ENCODE results near the gene PCSK7. TPM values are rescaled to one million over a fixed set of nuclear protein-coding genes. Genes with fewer than 3 reads are reported as not detected.

PCSK7 gene
- total RNA-seq, 1 experiment from 2014 or later = 30.0 TPM

- no peak for TF ChIP-seq REST (IDR thresholded peaks at IDR 0.05; ENCODE audit: low read depth)
Observed at GRCh38 chr11:117193130-117194020, 38.5 kb downstream of the PCSK7 start (continued).

- no peaks in the 10 kb centered on the region for H3K9me2 ChIP-seq (ENCODE audit: insufficient read depth)
- H3K36me3 ChIP-seq (ENCODE audit: control insufficient read depth in 1 of 2, insufficient read depth in 2 of 2, low read length in 2 of 2) = peaks cover 3 to 7% of the 10 kb centered on the region in 2 experiments; a peak in 1 of 4 replicates
- no peaks in the 10 kb centered on the region for H4K20me1 ChIP-seq (ENCODE audit: insufficient read depth)
- H3K9me3 ChIP-seq (ENCODE audit: control insufficient read depth in 1 of 2, insufficient read depth in 1 of 2, low read depth in 1 of 2, low read length in 2 of 2) = no peaks in the 10 kb centered on the region
- intact Hi-C loops (cut with micrococcal nuclease) = no loop called here
- ChIA-PET CTCF (interaction anchor here (0.6 kb wide), 1 partner anchor 53 kb away, joined by 4 read pairs; no protein-coding TSS in a partner anchor), POLR2A (no interaction called here), RAD21 (ENCODE audit: low non-redundant PET in 1 of 2, low total read pairs in 2 of 2, uncharacterized antibody in 2 of 2, unreplicated experiment in 2 of 2) (no interaction called here)
- H3K9ac ChIP-seq (ENCODE audit: low read length) = no peak overlapping the region
- H3K27me3 ChIP-seq (ENCODE audit: insufficient read depth, low read length) = no peaks in the 10 kb centered on the region
- no peak for ATAC-seq
- DNase-seq (ENCODE audit: low read depth, low spot score) = no peak
- H3K79me2 ChIP-seq (ENCODE audit: insufficient read depth, low read length) = no peaks in the 10 kb centered on the region
- BruUV-seq (replicated peaks) = no TSS peak
- H2AFZ ChIP-seq (ENCODE audit: low read depth, low read length, poor library complexity, severe bottlenecking) = no peak overlapping the region
- peaks cover 0 to under 1% of the 10 kb centered on the region in 2 experiments; a peak in 1 of 4 replicates for H3K4me1 ChIP-seq (ENCODE audit: control insufficient read depth in 1 of 2, insufficient read depth in 2 of 2, low read length in 2 of 2)
- no peak overlapping the region for H3K4me2 ChIP-seq (ENCODE audit: low read length)
- no peak overlapping the region for H3K27ac ChIP-seq (ENCODE audit: low read depth, low read length)
- no peak overlapping the region for H3K4me3 ChIP-seq (replicated peaks in 1 of 2; ENCODE audit: low read depth in 1 of 2, low read length in 2 of 2)
- TF ChIP-seq ZBTB33 (IDR thresholded peaks at IDR 0.05; ENCODE audit: extremely low read depth, insufficient replicate concordance, low read length) = no peak
- no peak for TF ChIP-seq YY1 (IDR thresholded peaks at IDR 0.05; ENCODE audit: extremely low read depth, insufficient replicate concordance, low read depth, low read length)
- no peak for TF ChIP-seq EZH2 (IDR thresholded peaks at IDR 0.05)
- no peak for TF ChIP-seq EZH2phosphoT487 (IDR thresholded peaks at IDR 0.05; ENCODE audit: borderline replicate concordance)
- no peak for TF ChIP-seq CEBPB (IDR thresholded peaks at IDR 0.05; ENCODE audit: low read depth)
- TF ChIP-seq EGR1 (IDR thresholded peaks at IDR 0.05; ENCODE audit: low read depth) = no peak
- no peak for TF ChIP-seq REST (IDR thresholded peaks at IDR 0.05; ENCODE audit: low read depth)
- no peak for TF ChIP-seq MAX (IDR thresholded peaks at IDR 0.05)
- TF ChIP-seq ELF1 (IDR thresholded peaks at IDR 0.05; ENCODE audit: borderline replicate concordance, low read depth) = no peak
Observed at GRCh38 chr11:117192401-117192875, 39.4 kb downstream of the PCSK7 start.
